GM23248 (cell line): ENCODE results near the gene TBX6. TPM values are rescaled to one million over a fixed set of nuclear protein-coding genes. Genes with fewer than 3 reads are reported as not detected.
"Not testable (repeated sequence)": the region's sequence is repeated elsewhere in the genome, so short reads cannot be mapped to it uniquely, and the experiment has no call there.

ENCODE experiments used
- DNase-seq: peaks from one replicate; pipeline ENCODE4 v3.0.0-alpha.2; 2015
- H2AFZ ChIP-seq: fragments of 200-600 bp; sonication (generic); 2 replicates; pipeline ENCODE4 v1.6.1; 2016; ENCODE audit warnings: antibody characterized with exemption
- H3F3A ChIP-seq: fragments of 200-600 bp; sonication (generic); 2 replicates; pipeline ENCODE4 v1.6.1; 2016; ENCODE audit warnings: mild to moderate bottlenecking, antibody characterized with exemption, mixed run types; ENCODE audit not compliant: insufficient read depth
- H3K27ac ChIP-seq: fragments of 200-600 bp; sonication (generic); 2 replicates; pipeline ENCODE4 v1.5.1; 2016; ENCODE audit warnings: mild to moderate bottlenecking
- H3K27me3 ChIP-seq: fragments of 200-600 bp; sonication (generic); replicated peaks from 2 replicates; pipeline ENCODE4 v1.6.1; 2016; ENCODE audit warnings: mild to moderate bottlenecking; ENCODE audit not compliant: insufficient read depth
- H3K36me3 ChIP-seq: fragments of 200-600 bp; sonication (generic); 2 replicates; pipeline ENCODE4 v1.6.1; 2016; ENCODE audit warnings: low read depth, mild to moderate bottlenecking
- H3K4me1 ChIP-seq: fragments of 200-600 bp; sonication (generic); 2 replicates; pipeline ENCODE4 v1.6.1; 2016; ENCODE audit warnings: mild to moderate bottlenecking; ENCODE audit not compliant: insufficient read depth
- H3K4me2 ChIP-seq: fragments of 200-600 bp; sonication (generic); one replicate; pipeline ENCODE4 v1.6.1; 2016; ENCODE audit warnings: mild to moderate bottlenecking; ENCODE audit not compliant: unreplicated experiment
- H3K4me3 ChIP-seq: fragments of 200-600 bp; sonication (generic); 2 replicates; pipeline ENCODE4 v1.5.1; 2016; ENCODE audit warnings: mild to moderate bottlenecking
- H3K79me2 ChIP-seq: fragments of 200-600 bp; sonication (generic); 2 replicates; pipeline ENCODE4 v1.6.1; 2016; ENCODE audit warnings: mild to moderate bottlenecking; ENCODE audit not compliant: insufficient read depth
- H3K9ac ChIP-seq: fragments of 200-600 bp; sonication (generic); 2 replicates; pipeline ENCODE4 v1.6.1; 2016; ENCODE audit warnings: mild to moderate bottlenecking
- H3K9me2 ChIP-seq: fragments of 200-600 bp; sonication (generic); 2 replicates; pipeline ENCODE4 v1.6.1; 2016; ENCODE audit warnings: mixed run types, mild to moderate bottlenecking, moderate library complexity; ENCODE audit not compliant: insufficient read depth
- H3K9me3 ChIP-seq: fragments of 200-600 bp; sonication (generic); one replicate; pipeline ENCODE4 v1.6.1; 2017; ENCODE audit warnings: low read depth
- H4K20me1 ChIP-seq: fragments of 200-600 bp; sonication (generic); 2 replicates; pipeline ENCODE4 v1.6.0; 2016; ENCODE audit not compliant: insufficient read depth
- EZH2 ChIP-seq: fragments of 200-600 bp; sonication (generic); IDR thresholded peaks from 2 replicates; pipeline ENCODE4 v1.6.1; 2018; ENCODE audit warnings: antibody characterized with exemption, mild to moderate bottlenecking; ENCODE audit not compliant: insufficient read depth, poor library complexity, severe bottlenecking
- EZH2phosphoT487 ChIP-seq: fragments of 200-600 bp; sonication (generic); IDR thresholded peaks from 2 replicates; pipeline ENCODE4 v1.6.1; 2018; ENCODE audit warnings: antibody characterized with exemption, moderate library complexity, mild to moderate bottlenecking, low read depth; ENCODE audit not compliant: insufficient read depth
- WGBS, 2 experiments: methylation state at CpG; one replicate each; pipeline ENCODE4 v1.1.6; 2015 to 2017; ENCODE audit warnings: low lambda C conversion rate in 2 of 2, low coverage in 1 of 2; ENCODE audit errors: missing lambda C conversion rate in 2 of 2; 5-methylcytosine and 5-hydroxymethylcytosine counted together
- in situ Hi-C: fragments of 300-500 bp; cut with MboI; formaldehyde crosslinking; loops from 2 replicates; pipeline ENCODE4 v1.15.0; 2020
- polyA plus RNA-seq: library from polyadenylated mRNA; unstranded; fragments of >200 nt; fragmentation: Nextera tagmentation; extraction: Ambion mirVana; gene quantifications from 2 replicates; pipeline ENCODE4 v1.2.1, GENCODE V29; 2016
- total RNA-seq: library from RNA; depleted of rRNA; stranded (reverse); fragments of >200 nt; shearing (Covaris generic); gene quantifications from 2 replicates; pipeline ENCODE4 v1.2.3, GENCODE V29; 2014

The TBX6 gene
- total and polyA plus RNA-seq, 2 experiments from 2014 or later, result 0.11 to 0.20 TPM

DNA sequence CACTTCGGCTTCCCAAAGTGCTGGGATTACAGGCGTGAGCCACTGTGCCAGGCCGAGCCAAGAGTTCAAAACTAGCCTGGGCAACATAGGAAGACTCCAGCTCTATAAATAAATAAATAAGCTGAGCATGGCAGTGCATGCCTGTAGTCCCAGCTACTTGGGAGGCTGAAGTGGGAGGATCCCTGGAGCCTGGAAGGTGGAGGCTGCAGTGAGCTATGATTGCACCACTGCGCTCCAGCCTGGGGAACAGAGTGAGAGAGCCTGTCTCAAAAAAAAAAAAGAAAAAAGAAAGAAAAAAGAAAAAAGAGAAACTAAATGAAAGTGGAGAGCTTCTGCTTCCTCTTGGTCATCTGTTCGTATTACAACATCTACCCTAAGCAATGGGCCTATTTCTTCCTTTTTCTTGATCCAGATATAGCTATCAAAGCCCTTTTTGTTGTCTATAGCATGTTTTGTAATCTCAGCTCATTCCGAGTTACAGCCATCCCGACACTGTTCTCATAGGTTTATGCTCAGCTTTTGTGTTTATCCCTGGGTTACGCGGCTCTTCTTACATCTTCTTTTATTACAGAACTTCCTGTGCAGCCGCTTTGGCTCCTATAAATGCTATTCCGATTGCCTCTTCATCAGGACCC, 45.4 kb upstream of the TBX6 start:
- no peak overlapping the region for H3K4me3 ChIP-seq
- H3K4me1 ChIP-seq, result no peaks in the 10 kb centered on the region
- H3F3A ChIP-seq, result no peaks in the 10 kb centered on the region
- H4K20me1 ChIP-seq, result no peaks in the 10 kb centered on the region
- no peaks in the 10 kb centered on the region for H3K79me2 ChIP-seq
- 78% methylated on average over 11 of the region's 11 CpGs for WGBS, 2 experiments
- no peak for DNase-seq
- H3K27me3 ChIP-seq, result no peaks in the 10 kb centered on the region
- no peaks in the 10 kb centered on the region for H3K9me3 ChIP-seq
- H3K9ac ChIP-seq, result no peak overlapping the region
- H2AFZ ChIP-seq, result no peak overlapping the region
- no peaks in the 10 kb centered on the region for H3K9me2 ChIP-seq
- in situ Hi-C loops, result loop anchor here (25.0 kb wide), 1 partner anchor 475 kb away; the partner anchor contains the start of gene ZNF689
- H3K27ac ChIP-seq, result no peak overlapping the region
- no peak for TF ChIP-seq EZH2
- TF ChIP-seq EZH2phosphoT487, result no peak
- H3K4me2 ChIP-seq, result no peak overlapping the region
- H3K36me3 ChIP-seq, result no peaks in the 10 kb centered on the region

DNA sequence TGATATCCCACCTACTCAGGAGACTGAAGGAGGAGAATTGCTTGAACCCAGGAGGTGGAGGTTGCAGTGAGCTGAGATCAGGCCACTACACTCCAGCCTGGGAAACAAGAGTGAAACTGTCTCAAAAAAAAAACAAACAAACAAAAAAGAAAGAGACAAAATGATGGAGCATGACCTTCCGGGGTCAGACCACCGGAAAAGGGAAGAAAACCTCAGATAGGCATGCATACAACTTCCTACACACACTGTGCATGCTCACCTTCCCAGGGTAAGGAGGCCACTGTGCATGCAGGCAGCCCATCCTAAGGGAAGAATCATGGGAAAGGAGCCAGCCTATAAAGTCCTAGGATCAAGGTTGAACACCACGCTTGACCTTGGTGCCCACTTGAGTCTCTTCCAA, 40.9 kb upstream of the TBX6 start:
- no peak for DNase-seq
- H3K4me1 ChIP-seq, result no peaks in the 10 kb centered on the region
- no peaks in the 10 kb centered on the region for H3K9me2 ChIP-seq
- TF ChIP-seq EZH2 (no peak), EZH2phosphoT487 (no peak)
- H3F3A ChIP-seq, result no peaks in the 10 kb centered on the region
- H3K27me3 ChIP-seq, result no peaks in the 10 kb centered on the region
- in situ Hi-C loops, result loop anchor here (25.0 kb wide), 1 partner anchor 480 kb away; the partner anchor contains the start of gene ZNF689
- no peaks in the 10 kb centered on the region for H4K20me1 ChIP-seq
- H3K27ac ChIP-seq, result no peak overlapping the region
- H3K79me2 ChIP-seq, result no peaks in the 10 kb centered on the region
- no peaks in the 10 kb centered on the region for H3K9me3 ChIP-seq
- H3K4me3 ChIP-seq, result no peak overlapping the region
- no peak overlapping the region for H2AFZ ChIP-seq
- H3K36me3 ChIP-seq, result no peaks in the 10 kb centered on the region
- no peak overlapping the region for H3K4me2 ChIP-seq
- no peak overlapping the region for H3K9ac ChIP-seq
- 85 to 89% methylated on average over 3 of the region's 3 CpGs for WGBS, 2 experiments

DNA sequence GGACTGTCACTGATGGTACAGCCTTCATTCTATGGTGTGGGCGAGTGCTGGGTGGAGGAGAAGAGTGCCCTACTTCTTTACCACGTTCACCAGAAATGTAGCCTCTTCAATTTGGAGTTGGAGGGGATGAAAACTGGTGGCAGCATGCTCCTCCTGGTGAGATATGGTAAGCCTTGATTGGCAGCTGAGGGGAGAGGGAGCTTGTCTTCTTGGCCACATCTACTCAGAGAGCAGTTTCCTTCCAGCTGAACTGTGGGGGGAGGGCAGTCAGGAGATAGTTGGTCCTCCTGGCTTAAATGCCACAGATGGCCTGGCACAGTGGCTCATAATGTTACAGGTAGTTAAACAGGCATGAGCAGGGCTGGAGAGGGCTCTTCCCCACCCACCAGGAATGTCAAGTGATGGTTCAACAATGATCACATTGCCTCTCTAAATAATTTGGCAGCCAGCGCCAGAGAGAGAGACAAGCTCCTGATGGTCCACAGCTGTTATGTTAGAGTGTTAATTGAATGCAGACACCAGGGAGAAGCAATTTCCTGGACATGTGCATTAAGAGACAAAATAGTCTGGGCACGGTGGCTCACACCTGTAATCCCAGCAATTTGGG, 40.2 kb upstream of the TBX6 start:
- in situ Hi-C loops, result loop anchor here (25.0 kb wide), 1 partner anchor 480 kb away; the partner anchor contains the start of gene ZNF689
- H3K4me3 ChIP-seq, result no peak overlapping the region
- no peaks in the 10 kb centered on the region for H4K20me1 ChIP-seq
- H3K27me3 ChIP-seq, result no peaks in the 10 kb centered on the region
- no peak overlapping the region for H3K9ac ChIP-seq
- 13 to 20% methylated on average over 4 of the region's 4 CpGs for WGBS, 2 experiments
- H3K4me1 ChIP-seq, result no peaks in the 10 kb centered on the region
- H3K9me2 ChIP-seq, result no peaks in the 10 kb centered on the region
- no peaks in the 10 kb centered on the region for H3F3A ChIP-seq
- H3K36me3 ChIP-seq, result no peaks in the 10 kb centered on the region
- TF ChIP-seq EZH2, result no peak
- TF ChIP-seq EZH2phosphoT487, result no peak
- no peaks in the 10 kb centered on the region for H3K79me2 ChIP-seq
- H3K27ac ChIP-seq, result no peak overlapping the region
- no peaks in the 10 kb centered on the region for H3K9me3 ChIP-seq
- no peak overlapping the region for H3K4me2 ChIP-seq
- no peak for DNase-seq
- H2AFZ ChIP-seq, result no peak overlapping the region

DNA sequence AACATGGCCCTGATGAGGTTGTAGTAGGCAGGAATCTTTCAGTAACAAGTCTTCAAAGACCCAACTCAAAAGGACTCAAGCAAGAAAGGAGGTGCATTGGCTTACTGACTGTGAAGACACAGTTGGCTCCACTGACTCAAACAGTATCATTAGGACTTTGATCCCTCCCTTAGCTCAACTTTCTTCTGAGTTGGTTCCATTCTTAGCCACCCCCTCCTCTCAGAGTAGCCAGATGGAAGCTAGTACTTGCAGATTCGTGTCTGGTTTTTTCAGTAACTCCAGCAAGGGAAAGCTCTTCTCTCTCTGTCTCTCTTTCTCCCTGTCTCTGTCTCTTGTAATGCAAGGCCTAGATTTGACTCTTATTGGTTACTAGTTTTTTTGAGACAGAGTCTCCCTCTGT, 36.3 kb upstream of the TBX6 start:
- H3F3A ChIP-seq, result peaks cover 14% of the 10 kb centered on the region
- H3K79me2 ChIP-seq, result no peaks in the 10 kb centered on the region
- no peak overlapping the region for H2AFZ ChIP-seq
- no peaks in the 10 kb centered on the region for H3K36me3 ChIP-seq
- H3K9me3 ChIP-seq, result no peaks in the 10 kb centered on the region
- WGBS, 2 experiments, result 50% methylated on average over 1 of the region's 1 CpG
- no peaks in the 10 kb centered on the region for H3K9me2 ChIP-seq
- in situ Hi-C loops, result loop anchor here (25.0 kb wide), 1 partner anchor 484 kb away; the partner anchor contains the start of gene ZNF689
- peaks cover 14% of the 10 kb centered on the region for H3K4me1 ChIP-seq
- no peaks in the 10 kb centered on the region for H3K27me3 ChIP-seq
- no peak for DNase-seq
- H4K20me1 ChIP-seq, result no peaks in the 10 kb centered on the region
- no peak overlapping the region for H3K4me3 ChIP-seq
- no peak overlapping the region for H3K9ac ChIP-seq
- H3K4me2 ChIP-seq, result no peak overlapping the region
- no peak for TF ChIP-seq EZH2phosphoT487
- TF ChIP-seq EZH2, result no peak
- H3K27ac ChIP-seq, result no peak overlapping the region

DNA sequence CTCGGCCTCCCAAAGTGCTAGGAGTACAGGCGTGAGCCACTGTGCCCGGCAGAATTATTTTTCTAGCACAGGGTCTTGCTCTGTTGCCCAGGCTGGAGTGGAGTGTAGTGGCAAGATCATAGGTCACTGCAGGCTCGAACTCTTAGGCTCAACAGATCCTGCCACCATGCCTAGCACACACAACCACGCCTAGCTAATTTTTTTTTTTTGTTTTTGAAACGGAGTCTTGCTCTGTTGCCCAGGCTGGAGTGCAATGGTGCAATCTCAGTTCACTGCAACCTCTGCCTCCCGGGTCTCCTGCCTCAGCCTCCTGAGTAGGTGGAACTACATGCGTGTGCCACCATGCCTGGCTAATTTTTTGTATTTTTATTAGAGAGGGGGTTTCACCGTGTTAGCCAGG, 34.0 kb upstream of the TBX6 start:
- H3K27me3 ChIP-seq, H3K9me3 ChIP-seq, H3K27ac ChIP-seq, H3K4me3 ChIP-seq, H3K79me2 ChIP-seq, H3K36me3 ChIP-seq, H3K9me2 ChIP-seq, H3K4me2 ChIP-seq, H4K20me1 ChIP-seq, H2AFZ ChIP-seq, H3K9ac ChIP-seq, DNase-seq: not testable (repeated sequence)
- H3K4me1 ChIP-seq, result peaks cover 14% of the 10 kb centered on the region
- WGBS, 2 experiments, result 87 to 88% methylated on average over 9 of the region's 9 CpGs
- in situ Hi-C loops, result loop anchor here (25.0 kb wide), 1 partner anchor 487 kb away; the partner anchor contains the start of gene ZNF689
- H3F3A ChIP-seq, result peaks cover 14% of the 10 kb centered on the region
